ENCODE data around the gene PLPP7. TPM values are rescaled to one million over a fixed set of nuclear protein-coding genes. Genes with fewer than 3 reads are reported as not detected.

Gene PLPP7
- total RNA-seq, 2 donors from 2014 or later = 2.1 to 3.6 TPM

GRCh38 chr9:131306397-131307004, 17.0 kb downstream of the PLPP7 start:
- intact Hi-C loops (cut with DNase I) = no loop called here
- Histone ChIP-seq H3K9me3 (no peaks in the 10 kb centered on the region), H3K36me3 (replicated peaks in 1 of 2; ENCODE audit: insufficient read depth in 1 of 2, low read depth in 2 of 2) (no peaks in the 10 kb centered on the region), H3K4me3 (no peak overlapping the region), H3K27me3 (no peaks in the 10 kb centered on the region), H3K27ac (no peak overlapping the region), H3K4me1 (peaks cover 7% of the 10 kb centered on the region)
- no peak for TF ChIP-seq POLR2A (IDR thresholded peaks at IDR 0.05)
- TF ChIP-seq, protein P1, sequence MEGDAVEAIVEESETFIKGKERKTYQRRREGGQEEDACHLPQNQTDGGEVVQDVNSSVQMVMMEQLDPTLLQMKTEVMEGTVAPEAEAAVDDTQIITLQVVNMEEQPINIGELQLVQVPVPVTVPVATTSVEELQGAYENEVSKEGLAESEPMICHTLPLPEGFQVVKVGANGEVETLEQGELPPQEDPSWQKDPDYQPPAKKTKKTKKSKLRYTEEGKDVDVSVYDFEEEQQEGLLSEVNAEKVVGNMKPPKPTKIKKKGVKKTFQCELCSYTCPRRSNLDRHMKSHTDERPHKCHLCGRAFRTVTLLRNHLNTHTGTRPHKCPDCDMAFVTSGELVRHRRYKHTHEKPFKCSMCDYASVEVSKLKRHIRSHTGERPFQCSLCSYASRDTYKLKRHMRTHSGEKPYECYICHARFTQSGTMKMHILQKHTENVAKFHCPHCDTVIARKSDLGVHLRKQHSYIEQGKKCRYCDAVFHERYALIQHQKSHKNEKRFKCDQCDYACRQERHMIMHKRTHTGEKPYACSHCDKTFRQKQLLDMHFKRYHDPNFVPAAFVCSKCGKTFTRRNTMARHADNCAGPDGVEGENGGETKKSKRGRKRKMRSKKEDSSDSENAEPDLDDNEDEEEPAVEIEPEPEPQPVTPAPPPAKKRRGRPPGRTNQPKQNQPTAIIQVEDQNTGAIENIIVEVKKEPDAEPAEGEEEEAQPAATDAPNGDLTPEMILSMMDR (IDR thresholded peaks at IDR 0.05) = no peak
- DNase-seq = no peak
- ATAC-seq = no peak
- WGBS, 2 donors = 91 to 92% methylated on average over 14 of the region's 14 CpGs

DNA sequence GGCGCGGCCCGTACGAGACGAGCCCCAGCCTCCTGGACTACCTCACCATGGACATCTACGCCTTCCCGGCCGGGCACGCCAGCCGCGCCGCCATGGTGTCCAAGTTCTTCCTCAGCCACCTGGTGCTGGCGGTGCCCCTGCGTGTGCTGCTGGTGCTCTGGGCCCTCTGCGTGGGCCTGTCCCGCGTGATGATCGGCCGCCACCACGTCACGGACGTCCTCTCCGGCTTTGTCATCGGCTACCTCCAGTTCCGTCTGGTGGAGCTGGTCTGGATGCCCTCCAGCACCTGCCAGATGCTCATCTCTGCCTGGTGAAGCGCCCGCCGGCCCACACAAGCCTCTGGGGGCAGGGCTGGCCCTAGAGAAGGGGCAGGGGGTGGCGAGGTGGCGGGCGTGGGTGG, 18.5 kb downstream of the PLPP7 start:
- Histone ChIP-seq H3K36me3 (replicated peaks in 1 of 2; ENCODE audit: insufficient read depth in 1 of 2, low read depth in 2 of 2) (no peaks in the 10 kb centered on the region), H3K27me3 (no peaks in the 10 kb centered on the region), H3K4me1 (no peaks in the 10 kb centered on the region), H3K27ac (no peak overlapping the region), H3K9me3 (no peaks in the 10 kb centered on the region), H3K4me3 (no peak overlapping the region)
- intact Hi-C loops (cut with DNase I) = no loop called here
- ATAC-seq (no peak), DNase-seq (no peak)
- 88% methylated on average over 14 of the region's 31 CpGs; no CpG with 5 or more reads in 1 of the 2 donors for WGBS, 2 donors
- TF ChIP-seq POLR2A (IDR thresholded peaks at IDR 0.05) = no peak
- TF ChIP-seq, protein P1 (IDR thresholded peaks at IDR 0.05) = no peak

DNA sequence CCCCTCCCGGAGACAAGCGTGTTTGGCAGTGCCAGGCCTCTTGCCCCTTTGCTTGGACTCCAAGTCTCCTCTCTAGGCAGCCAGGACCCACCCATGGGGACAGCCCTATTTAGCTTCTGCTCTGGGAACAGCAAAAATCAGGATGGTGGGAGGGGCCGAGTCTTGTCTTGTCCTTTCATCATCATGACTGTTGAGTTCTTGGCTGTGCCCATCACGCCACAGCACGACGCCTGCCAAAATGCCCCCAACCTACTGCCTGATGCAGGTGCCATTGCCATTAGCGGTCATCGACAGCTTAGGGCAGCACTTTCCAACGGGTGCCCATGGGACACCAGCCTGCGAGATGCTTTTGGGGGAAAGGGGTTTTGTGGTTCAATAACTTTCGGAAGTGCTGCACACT, 18.9 kb downstream of the PLPP7 start:
- no peaks in the 10 kb centered on the region for H3K9me3 ChIP-seq
- 86% methylated on average over 10 to 11 of the region's 11 CpGs for WGBS, 2 donors
- H3K27ac ChIP-seq = no peak overlapping the region
- no peaks in the 10 kb centered on the region for H3K27me3 ChIP-seq
- no peak for DNase-seq
- H3K4me1 ChIP-seq = no peaks in the 10 kb centered on the region
- no peak overlapping the region for H3K4me3 ChIP-seq
- TF ChIP-seq, protein P1 (IDR thresholded peaks at IDR 0.05) = no peak
- no peak for TF ChIP-seq POLR2A (IDR thresholded peaks at IDR 0.05)
- H3K36me3 ChIP-seq (replicated peaks in 1 of 2; ENCODE audit: insufficient read depth in 1 of 2, low read depth in 2 of 2) = no peaks in the 10 kb centered on the region
- intact Hi-C loops (cut with DNase I) = no loop called here
- no peak for ATAC-seq

- intact Hi-C loops (cut with DNase I) = no loop called here
- ATAC-seq = no peak
- H3K4me3 ChIP-seq = no peak overlapping the region
- no peaks in the 10 kb centered on the region for H3K9me3 ChIP-seq
- H3K36me3 ChIP-seq (replicated peaks in 1 of 2; ENCODE audit: insufficient read depth in 1 of 2, low read depth in 2 of 2) = no peaks in the 10 kb centered on the region
- no peaks in the 10 kb centered on the region for H3K4me1 ChIP-seq
- no peak overlapping the region for H3K27ac ChIP-seq
- WGBS, 2 donors = 73 to 79% methylated on average over 9 to 17 of the region's 17 CpGs
- no peak for DNase-seq
- no peaks in the 10 kb centered on the region for H3K27me3 ChIP-seq
- TF ChIP-seq, protein P1 (IDR thresholded peaks at IDR 0.05) = no peak
- no peak for TF ChIP-seq POLR2A (IDR thresholded peaks at IDR 0.05)
These were observed 19.5 kb downstream of the PLPP7 start for GRCh38 chr9:131308906-131309529.
